Astrocyte of the cerebellum (primary cell): ENCODE data around the gene ZNRF4.

Experiments
- DNase-seq: peaks from one replicate; pipeline ENCODE4 v3.0.0-alpha.2; 2011; ENCODE audit warnings: low read depth
- H3K4me3 ChIP-seq: 2 replicates; pipeline ENCODE4 v1.5.1; 2011; ENCODE audit warnings: mild to moderate bottlenecking, low read depth, low read length, moderate library complexity
- in situ Hi-C: cut with HindIII; loops from 2 replicates; pipeline ENCODE4 v1.10.0; 2017; ENCODE audit warnings: low sequenced_read_pairs
- TF ChIP-seq, protein P1 (sequence below): IDR thresholded peaks from 2 replicates; pipeline ENCODE4 v1.5.1; 2012; ENCODE audit warnings: low read length, low read depth, moderate library complexity, mild to moderate bottlenecking; ENCODE audit errors: missing control alignments

The ZNRF4 gene

DNA sequence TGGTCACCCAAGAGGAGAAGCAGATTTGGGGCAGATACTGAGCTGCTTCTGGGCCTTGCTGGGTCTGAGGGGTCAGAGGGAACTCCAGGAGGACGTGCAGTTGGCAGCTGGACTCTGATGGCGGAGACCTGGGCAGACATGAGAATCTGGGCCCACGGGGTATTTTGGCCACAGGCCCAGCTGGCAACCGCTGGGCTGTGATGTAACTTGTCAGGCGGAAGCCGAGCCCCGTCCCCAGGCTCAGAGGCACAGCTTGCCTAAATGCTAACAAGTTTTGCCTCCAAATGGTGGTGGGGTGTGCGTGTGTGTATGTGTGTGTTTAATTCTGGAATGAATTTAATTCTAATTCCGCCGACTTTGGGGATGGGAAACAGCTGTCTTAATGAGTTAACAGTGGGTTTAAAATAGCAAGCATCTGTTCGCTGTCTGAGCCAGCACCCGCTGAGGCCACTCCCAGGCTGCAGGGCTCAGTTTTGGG, 11.6 kb downstream of the ZNRF4 start:
- no peak for DNase-seq
- in situ Hi-C loops: no loop called here
- TF ChIP-seq, protein P1, sequence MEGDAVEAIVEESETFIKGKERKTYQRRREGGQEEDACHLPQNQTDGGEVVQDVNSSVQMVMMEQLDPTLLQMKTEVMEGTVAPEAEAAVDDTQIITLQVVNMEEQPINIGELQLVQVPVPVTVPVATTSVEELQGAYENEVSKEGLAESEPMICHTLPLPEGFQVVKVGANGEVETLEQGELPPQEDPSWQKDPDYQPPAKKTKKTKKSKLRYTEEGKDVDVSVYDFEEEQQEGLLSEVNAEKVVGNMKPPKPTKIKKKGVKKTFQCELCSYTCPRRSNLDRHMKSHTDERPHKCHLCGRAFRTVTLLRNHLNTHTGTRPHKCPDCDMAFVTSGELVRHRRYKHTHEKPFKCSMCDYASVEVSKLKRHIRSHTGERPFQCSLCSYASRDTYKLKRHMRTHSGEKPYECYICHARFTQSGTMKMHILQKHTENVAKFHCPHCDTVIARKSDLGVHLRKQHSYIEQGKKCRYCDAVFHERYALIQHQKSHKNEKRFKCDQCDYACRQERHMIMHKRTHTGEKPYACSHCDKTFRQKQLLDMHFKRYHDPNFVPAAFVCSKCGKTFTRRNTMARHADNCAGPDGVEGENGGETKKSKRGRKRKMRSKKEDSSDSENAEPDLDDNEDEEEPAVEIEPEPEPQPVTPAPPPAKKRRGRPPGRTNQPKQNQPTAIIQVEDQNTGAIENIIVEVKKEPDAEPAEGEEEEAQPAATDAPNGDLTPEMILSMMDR: no peak
- no peak overlapping the region for H3K4me3 ChIP-seq

DNA sequence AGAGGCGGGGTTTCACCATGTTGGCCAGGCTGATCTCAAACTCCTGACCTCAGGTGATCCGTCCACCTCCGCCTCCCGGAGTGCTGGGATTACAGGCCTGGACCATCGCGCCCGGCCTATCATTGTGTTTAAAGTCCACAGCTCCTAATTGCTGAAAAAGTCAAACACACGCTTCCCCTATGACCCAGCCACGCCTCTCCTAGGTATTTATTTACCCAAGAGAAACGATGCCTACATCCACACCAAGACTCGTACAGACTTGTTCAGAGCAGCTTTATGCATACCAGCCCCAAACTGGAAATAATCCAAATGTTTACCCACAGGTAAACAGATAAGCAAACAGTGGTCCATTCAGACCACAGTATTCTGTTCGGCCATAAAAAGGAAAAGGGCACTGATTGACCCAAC, 15.1 kb downstream of the ZNRF4 start:
- DNase-seq: no peak
- in situ Hi-C loops: no loop called here
- no peak overlapping the region for H3K4me3 ChIP-seq

GRCh38 chr19:5472286-5472685, 17.1 kb downstream of the ZNRF4 start:
- H3K4me3 ChIP-seq: no peak overlapping the region
- TF ChIP-seq, protein P1: no peak
- DNase-seq: no peak
- in situ Hi-C loops: no loop called here

More for the DNA sequence above, 15.1 kb downstream of the ZNRF4 start:
- TF ChIP-seq, protein P1: no peak

- in situ Hi-C loops: no loop called here
- DNase-seq: no peak
- H3K4me3 ChIP-seq: no peak overlapping the region
- TF ChIP-seq, protein P1: no peak
Measured at GRCh38 chr19:5473646-5474045, 18.4 kb downstream of the ZNRF4 start.

GRCh38 chr19:5477451-5478215, 22.4 kb downstream of the ZNRF4 start:
- in situ Hi-C loops: no loop called here
- H3K4me3 ChIP-seq: no peak overlapping the region
- TF ChIP-seq, protein P1: no peak
- no peak for DNase-seq

DNA sequence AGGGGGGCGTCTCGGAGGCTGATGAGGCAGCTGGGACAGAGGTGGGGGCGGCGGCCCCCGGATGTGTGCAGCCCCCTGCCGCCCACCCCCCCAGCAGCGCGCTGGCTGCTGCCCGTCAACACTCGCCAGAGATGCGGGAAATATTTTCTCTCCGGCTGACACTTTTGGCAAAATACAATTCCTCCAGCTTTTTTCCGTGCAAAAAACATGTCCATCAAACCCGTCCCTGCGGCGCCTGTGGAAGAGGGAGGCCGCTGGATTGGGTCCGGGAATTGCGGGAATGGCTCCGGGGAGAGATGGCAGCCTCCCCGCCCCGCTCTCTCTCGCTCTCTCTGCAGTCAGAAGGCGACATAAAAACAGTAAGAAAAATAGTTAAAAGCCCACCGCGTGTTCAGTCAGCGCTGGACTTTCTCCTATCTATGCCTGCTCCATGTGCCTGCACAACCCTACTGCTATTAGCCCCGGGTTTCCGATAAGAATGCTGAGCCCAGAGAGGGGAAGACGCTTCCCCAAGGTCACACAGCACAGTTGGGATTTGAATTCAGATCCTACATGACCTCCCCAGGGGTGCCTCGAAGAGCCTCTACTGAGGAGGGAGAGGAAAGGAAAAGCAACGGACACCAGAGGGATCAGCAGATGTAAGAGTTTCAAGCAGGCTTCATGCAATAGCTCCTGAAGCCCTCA, 23.2 kb downstream of the ZNRF4 start:
- TF ChIP-seq, protein P1: no peak
- no peak overlapping the region for H3K4me3 ChIP-seq
- no peak for DNase-seq
- in situ Hi-C loops: no loop called here
